ENCODE measurements around the gene NUBP1.
"Not testable (repeated sequence)": the region's sequence is repeated elsewhere in the genome, so short reads cannot be mapped to it uniquely, and the experiment has no call there.

Gene NUBP1

GRCh38 chr16:10743610-10744369 is at the start of gene NUBP1:
Gene NUBP1, plus strand, starts transcription at chr16:10743842. Its CDS starts 22 bp downstream, at chr16:10743864.
- DNase-seq, result peak; percentile 96 to 100 (median 100)

DNA sequence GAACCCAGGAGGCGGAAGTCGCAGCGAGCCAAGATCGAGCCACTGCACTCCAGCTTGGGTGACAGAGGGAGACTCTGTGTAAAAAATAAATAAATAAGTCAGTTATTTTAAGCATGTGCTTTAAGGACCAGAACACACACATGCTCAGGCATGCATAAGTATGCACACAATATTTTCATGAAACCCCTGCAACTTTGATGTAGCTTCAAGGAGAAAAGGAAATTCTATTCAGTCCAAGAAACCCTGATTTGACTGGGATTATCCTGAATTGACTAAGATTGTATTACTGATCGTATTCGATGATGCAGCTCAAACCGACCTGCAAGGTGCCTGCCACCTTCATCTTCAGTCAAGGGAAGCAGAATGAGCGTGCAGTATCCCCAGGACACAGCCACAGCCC is 49.8 kb upstream of the NUBP1 start:
- DNase-seq, result no peak

- DNase-seq, result no peak
Observed at GRCh38 chr16:10694306-10694705, 49.3 kb upstream of the NUBP1 start.

DNA sequence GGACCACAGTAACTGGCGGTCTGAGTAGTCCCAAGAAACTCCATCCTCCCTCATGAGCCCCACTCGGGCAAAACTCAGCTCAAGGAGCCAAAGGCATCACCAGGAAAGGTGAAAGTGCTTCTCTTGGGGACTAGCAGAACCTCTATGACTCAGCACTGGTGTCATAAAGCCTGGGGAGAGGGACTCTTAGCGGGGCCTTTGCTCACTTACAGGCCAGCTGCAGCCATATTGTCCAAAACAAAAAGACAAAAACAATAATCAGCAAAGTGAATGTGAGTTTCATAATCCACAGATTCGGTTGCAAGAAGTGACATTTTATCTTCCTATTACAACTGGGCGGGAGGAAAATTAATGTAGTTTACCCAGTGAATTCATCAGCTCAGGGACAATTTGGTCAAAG is 48.8 kb upstream of the NUBP1 start, which contains the start of gene TEKT5:
TEKT5 (minus strand) TSS at position 101 of the 400 bp plus-strand sequence; CDS start at position 44, 57 bp downstream.
- no peak for DNase-seq

GRCh38 chr16:10699756-10700155 is 43.9 kb upstream of the NUBP1 start:
- DNase-seq, result no peak

DNA sequence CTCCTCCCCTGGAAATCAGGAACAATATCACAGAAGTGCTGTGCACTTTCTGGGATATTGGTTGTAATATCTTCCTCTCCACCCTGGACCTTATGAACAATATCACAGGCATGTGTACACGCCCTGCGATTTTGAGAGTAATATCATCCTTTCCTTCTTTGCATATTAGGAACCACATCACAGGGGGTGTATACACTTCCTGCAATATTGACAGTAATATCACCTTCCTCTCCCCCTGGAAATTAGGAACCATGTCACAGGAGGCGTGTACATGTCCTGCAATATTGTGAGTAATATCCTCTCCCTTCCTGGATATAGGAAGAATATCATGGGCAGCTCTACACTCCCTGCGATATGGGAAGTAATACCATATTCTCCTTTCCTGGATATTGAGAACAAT is 34.7 kb upstream of the NUBP1 start:
- DNase-seq, result no peak

- DNase-seq, result no peak
Observed at GRCh38 chr16:10728003-10728887, 15.4 kb upstream of the NUBP1 start.

DNA sequence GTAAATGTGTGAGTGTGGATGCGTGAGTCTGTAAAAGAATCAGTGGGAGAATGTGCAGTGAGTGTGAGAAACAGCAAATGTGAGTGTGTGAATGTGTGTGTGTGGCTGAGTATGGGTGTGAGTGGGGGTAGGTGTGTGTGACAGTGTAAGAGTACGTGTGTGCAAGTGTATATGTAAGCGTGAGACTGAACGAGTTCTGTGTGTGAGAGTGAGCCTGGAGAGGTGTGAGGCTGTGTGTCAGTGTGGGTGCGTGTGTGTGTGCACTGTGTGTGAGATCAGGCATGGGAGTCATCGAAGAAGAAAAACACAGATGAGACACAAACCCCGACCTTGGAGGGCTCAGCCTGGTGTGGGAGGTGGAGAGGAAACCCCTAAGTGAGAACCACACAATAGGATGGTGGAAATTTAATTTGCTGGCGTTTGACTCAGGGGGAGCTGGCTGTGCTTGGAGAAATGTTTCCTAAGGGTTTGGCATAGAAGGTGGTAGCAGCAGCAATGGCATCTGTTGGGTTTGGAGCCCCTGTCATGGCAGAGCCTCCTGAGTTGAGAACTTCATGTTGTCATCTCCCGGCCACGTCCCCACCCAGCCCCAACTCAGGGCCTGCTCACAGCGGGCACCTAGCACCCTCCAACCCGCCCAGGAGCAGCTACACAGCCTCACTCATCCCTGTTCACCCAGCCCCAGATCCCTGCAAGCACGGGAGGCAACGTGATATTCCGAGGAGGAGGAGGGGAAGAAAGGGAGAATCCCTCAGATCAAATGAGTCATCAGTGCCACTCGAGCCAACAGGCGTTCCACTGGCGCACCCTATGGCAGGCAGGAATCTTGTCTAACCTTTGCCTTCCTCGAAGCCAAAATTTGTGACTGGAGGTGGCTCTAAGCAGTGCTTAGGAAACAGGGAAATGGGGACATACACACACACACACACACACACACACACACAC is 14.3 kb upstream of the NUBP1 start:
- DNase-seq, result peak in 1 of 14 donors; percentile 7

GRCh38 chr16:10731790-10732189 is 11.9 kb upstream of the NUBP1 start:
- DNase-seq, result no peak

- peak in 10 of 14 donors; percentile 11 to 57 (median 28) for DNase-seq
Observed at GRCh38 chr16:10737068-10737625, 6.5 kb upstream of the NUBP1 start.

- peak in 10 of 14 donors; percentile 14 to 86 (median 38) for DNase-seq
Observed at GRCh38 chr16:10738231-10739077, 5.2 kb upstream of the NUBP1 start.

- DNase-seq, result no peak
Observed at GRCh38 chr16:10740000-10740844, 3.4 kb upstream of the NUBP1 start.

- DNase-seq, result no peak
Observed at GRCh38 chr16:10740845-10741208, 2.8 kb upstream of the NUBP1 start.

GRCh38 chr16:10741249-10741648 is 2.4 kb upstream of the NUBP1 start:
- DNase-seq, result not testable (repeated sequence)

DNA sequence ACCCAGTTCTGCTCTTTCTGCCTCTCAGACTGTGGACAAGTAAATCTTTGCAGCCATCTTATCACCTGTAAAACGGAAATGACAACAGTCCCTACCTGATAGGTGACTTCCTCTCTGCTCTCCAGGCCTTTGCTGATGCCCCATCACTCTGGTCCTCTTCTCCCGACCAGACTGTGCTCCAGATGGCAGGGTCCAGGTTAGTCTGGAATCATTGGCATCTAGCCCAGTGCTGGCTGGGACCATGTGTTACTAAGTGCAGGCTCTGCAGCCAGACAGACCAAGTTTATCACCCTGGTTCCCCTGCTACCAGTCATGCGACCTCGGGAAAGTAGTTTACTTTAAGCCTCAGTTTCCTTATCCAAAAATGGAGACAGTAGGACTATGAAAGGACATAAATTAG is 1.8 kb upstream of the NUBP1 start:
- peak in 3 of 14 donors; percentile 10 to 94 (median 32) for DNase-seq

DNA sequence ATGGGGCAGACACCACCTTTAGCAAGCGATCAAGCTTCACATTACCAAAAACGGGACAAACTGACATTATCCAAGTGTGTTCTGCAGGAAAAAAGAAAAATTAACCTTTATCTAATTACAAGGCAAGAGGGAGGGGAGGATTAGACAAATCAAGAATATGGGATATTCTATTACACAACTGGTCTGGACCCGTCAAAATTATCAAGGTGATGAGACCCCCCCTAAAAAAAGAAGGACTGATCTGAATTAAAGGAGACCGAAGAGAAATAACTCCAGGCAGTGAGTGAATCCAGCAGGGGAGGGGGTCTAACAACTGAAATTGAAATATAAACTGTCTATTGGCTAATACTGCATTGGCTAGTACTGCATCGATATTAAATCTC is 424 bp upstream of the NUBP1 start:
- DNase-seq, result no peak

- DNase-seq, result peak in 1 of 14 donors; percentile 45
Observed at GRCh38 chr16:10744370-10745030, 858 bp downstream of the NUBP1 start.

- no peak for DNase-seq
Observed at GRCh38 chr16:10745841-10746240, 2.2 kb downstream of the NUBP1 start.

GRCh38 chr16:10750793-10751192 is 7.2 kb downstream of the NUBP1 start:
- DNase-seq, result peak in 2 of 14 donors; percentile 7 to 79
